Activated CD4-positive, alpha-beta T cell treated with anti-CD3 and anti-CD28 coated beads, Interleukin-2, amount 50 U/mL, for 48 hours (primary cell): Measurements from ENCODE around the gene RNF186.
"Not testable (repeated sequence)": the region's sequence is repeated elsewhere in the genome, so short reads cannot be mapped to it uniquely, and the experiment has no call there.

Source experiments
- DNase-seq, 2 experiments: peaks; one replicate each; pipeline ENCODE4 v3.0.0-alpha.2; 2020

Gene RNF186

GRCh38 chr1:19792237-19793002, 22.7 kb downstream of the RNF186 start:
- no peak for DNase-seq

DNA sequence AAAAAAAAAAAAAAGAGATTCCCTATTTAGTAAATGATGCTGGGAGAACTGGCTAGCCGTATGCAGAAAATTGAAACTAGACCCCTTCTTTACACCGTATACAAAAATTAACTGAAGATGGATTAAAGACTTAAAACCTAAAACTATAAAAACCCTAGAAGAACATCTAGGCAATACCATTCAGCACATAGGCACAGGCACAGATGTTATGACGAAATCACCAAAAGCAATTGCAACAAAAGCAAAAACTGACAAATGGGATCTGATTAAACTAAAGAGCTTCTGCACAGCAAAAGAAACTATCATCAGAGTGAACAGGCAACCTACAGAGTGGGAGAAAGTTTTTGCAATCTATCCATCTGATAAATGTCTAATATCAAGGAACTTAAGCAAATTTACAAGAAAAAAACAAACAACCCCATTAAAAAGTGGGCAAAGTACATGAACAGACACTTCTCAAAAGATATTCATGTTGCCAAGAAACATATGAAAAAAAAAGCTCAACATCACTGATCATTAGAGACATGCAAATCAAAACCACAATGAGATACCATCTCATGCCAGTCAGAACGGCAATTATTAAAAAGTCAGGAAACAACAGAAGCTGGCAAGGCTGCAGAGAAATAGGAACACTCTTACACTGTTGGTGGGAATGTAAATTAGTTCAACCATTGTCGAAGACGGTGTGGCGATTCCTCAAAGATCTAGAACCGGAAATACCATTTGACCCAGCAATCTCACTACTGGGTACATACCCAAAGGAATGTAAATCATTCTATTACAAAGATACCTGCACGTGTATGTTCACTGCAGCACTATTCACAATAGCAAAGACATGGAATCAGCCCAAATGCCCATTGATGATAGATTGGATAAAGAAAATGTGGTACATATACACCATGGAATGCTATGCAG, 24.8 kb downstream of the RNF186 start:
- not testable (repeated sequence) for DNase-seq

DNA sequence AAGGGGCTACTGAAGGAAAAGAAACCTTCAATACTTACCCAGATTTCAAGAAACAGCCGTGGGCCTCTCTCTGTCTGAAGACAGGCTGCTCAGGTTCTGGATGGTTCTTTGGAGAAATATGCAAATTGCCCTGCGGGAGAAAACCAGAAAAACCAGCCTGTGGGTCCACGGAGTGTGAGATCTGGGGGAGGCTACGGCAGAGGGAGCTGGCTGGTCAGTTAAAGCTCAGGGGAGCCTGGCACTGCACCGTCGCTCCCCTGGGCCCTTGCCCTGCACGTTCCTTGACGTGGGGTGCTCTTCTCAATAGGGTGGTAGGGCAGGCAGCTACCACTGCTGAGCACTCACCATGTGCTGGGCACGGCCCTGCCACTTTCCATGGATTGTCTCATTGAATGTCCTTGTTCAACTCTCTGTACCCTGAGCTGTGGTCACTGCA, 28.1 kb downstream of the RNF186 start:
- no peak for DNase-seq

DNA sequence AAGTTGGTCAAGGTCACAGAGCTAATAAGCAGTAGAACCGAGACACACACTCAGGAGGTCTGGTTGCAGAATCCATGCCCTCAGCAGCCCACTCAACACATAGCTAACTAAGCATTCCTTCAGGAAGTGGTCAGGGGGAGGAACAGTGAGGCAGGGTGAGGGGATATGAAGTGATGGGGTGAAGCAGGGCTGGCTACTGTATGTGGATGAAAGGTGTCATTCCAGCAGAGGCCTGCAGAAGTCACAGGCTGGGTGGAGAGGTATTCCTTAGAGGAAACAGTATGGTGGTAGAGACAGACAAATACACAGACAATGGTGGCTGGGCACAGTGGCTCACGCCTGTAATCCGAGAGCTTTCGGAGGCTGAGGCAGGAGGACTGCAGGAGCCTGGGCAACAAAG, 29.4 kb downstream of the RNF186 start:
- DNase-seq: no peak

- DNase-seq: no peak
Measured at GRCh38 chr1:19780267-19780877, 34.7 kb downstream of the RNF186 start.

GRCh38 chr1:19776933-19777332, 38.1 kb downstream of the RNF186 start:
- no peak for DNase-seq

DNA sequence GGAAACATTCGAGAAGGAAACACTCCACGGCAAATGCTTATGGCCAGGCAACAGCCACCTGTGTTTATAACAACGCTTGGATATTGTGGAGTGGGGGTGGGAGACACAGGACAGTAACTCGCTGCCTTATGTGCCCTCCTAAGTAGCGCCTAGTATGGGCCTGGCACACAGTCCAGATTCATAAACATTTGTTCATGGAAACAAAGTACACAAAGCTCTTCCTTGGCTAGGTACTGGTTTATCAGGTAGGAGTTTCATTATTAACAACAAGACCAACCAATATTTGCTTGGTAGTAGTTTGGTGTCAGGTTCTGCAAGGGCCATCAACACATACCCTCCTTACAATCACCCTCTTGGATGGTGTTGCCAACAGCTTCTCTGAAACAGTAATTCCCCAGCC, 38.8 kb downstream of the RNF186 start:
- DNase-seq: no peak

GRCh38 chr1:19775831-19776230, 39.3 kb downstream of the RNF186 start:
- no peak for DNase-seq

DNA sequence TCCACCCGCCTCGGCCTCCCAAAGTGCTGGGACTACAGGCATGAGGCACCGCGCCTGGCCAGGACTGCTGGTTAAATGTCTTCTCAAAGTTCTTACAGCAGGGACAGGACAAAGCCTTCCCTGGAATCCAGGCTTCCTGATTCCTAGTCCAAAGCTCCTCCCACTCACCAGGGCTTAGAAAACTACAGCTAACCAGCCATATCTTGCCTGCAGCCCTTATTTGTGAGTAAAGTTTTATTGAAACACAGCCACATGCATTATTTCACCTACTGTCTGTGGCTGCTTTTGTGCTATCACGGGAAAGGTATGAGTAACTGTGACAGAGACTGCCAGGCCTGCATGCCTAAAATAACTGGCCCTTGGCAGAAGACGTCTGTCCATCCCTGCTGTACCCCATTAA, 39.8 kb downstream of the RNF186 start:
- no peak for DNase-seq

DNA sequence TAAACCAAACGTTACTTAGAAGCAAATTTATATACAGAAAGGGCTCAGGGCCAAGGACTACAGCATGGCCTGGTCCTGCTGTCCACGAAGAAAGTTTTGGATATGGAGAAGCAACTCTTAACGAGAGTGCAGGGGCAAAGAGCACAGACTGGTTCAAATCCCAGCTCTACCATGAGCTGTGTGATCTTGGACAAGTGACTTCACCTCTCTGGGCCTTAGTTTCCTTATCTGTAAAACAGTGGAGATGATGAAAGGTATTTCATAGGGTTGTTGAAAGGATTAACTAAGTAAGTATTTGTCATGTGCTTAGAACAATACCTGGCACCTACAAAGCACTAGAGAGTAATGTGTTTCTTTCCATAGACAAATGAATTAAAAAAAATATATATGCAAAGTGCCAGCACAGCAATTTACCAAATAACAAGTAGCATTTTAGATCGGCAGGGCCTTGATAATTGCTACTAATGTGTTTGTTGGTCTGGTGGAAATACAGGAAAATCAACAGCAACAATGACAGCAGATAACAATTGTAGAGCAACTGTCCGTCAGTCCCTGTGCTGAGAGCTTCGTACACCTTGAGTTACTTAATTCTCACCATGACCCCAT, 40.8 kb downstream of the RNF186 start:
- DNase-seq: no peak

DNA sequence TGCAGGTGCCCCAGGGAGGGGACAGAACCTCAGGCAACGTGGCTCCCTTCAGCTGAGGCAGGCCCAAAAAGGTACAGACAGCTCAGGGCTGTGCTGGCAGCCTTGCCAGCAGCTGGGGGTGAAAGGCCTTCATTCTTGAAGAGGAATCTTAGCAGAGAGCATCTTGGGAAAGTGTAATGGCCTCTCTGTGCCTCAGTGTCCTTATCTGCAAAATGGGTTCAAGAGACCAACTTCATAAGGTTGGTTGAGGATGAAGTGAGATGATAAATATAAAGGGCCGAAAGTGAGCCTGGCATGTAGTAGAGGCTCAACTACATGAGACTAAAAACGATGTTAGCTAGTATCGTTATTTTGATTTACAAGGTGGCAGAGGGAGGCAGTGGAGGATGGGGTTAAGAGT, 41.6 kb downstream of the RNF186 start:
- DNase-seq: no peak

GRCh38 chr1:19772053-19772452, 43.0 kb downstream of the RNF186 start:
- DNase-seq: no peak

DNA sequence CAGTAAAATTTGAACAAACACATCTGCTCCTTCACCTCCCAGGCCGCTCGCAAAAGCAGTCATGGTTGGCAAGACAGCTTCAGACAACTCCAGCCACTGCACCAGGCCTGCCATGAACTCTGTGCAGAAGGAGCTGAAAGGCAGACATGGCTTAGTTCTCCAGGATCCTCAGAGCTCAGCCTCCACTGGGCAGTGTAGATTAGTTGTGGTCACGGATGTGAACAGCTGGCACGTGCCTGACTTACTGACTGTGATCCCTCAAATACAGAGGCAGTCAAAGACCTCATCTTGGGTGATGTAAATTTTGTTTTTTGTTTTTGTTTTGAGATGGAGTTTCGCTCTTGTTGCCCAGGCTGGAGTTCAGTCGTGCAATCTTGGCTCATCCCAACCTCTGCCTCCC, 43.7 kb downstream of the RNF186 start:
- DNase-seq: no peak

- no peak for DNase-seq
Measured at GRCh38 chr1:19770436-19771190, 44.5 kb downstream of the RNF186 start.

- DNase-seq: no peak
Measured at GRCh38 chr1:19769211-19769932, 45.7 kb downstream of the RNF186 start.

DNA sequence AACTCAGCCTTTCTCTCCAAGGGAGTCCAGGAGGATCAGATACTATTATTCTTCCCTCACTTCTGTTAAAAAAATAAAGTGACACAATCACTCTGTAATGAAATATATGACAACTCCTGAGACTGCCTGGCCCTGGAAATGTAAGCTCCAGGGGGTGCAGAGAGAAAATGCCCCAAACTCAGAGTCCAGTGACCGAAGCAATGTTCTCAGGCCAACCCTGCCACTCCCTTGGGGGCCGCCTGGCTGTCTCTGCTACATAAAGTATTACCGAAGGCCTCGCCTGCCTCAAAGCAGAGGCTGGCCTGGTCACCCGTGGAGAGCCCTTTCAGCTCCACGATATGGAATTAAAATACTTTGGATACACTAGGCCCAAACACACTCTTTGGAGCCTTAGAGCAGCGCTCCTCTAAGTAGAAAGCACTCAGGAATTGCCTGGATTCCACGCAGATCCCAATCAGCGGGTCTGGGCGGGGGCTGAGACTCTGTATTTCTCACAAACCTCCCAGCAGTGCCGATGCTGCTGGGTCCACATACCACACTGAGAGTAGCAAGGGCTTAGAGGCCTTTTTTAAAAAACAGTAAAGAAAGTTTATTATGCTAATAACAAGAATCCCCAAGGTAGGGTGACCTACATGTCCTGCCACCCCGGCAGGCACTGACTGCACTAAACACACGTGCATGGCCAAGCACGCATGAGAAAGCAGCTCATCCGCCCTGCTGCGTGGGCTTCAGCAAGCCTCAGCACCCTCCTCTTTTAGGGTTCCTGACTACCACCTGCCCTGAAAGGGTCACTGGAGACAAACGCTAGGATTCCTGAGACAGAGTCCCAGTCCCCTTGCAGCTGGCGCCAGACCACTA, 46.5 kb downstream of the RNF186 start:
- no peak for DNase-seq

- DNase-seq: peak; percentile 48 to 69
Measured at GRCh38 chr1:19765623-19766022, 49.5 kb downstream of the RNF186 start.

- DNase-seq: peak in 1 of 2 experiments; percentile 21
Measured at GRCh38 chr1:19764848-19765247, 50.2 kb downstream of the RNF186 start.
